Heart right ventricle (tissue), 16 donors: ENCODE measurements around the gene BMAL2. TPM values are rescaled to one million over a fixed set of nuclear protein-coding genes. Genes with fewer than 3 reads are reported as not detected.

Experiments used
- ATAC-seq, 8 donors: fragments of 200-7000 bp; cut with Tn5 transposase; one replicate each; pipeline ENCODE4 v1.9.1; 2020; ENCODE audit warnings: mild to moderate bottlenecking in 8 of 8, moderate library complexity in 8 of 8, moderate number of reproducible peaks in 1 of 8
- DNase-seq, 2 donors: peaks; one replicate each; pipeline ENCODE4 v3.0.0-alpha.2; 2020
- H3K27ac ChIP-seq, 10 donors: fragments of 200-600 bp; sonication (generic) in 2 of 10; one replicate each; pipeline versions ENCODE4 v1.5.0 to v1.8.0; 2020 to 2022; ENCODE audit warnings: mild to moderate bottlenecking in 3 of 10
- H3K27me3 ChIP-seq, 7 donors: fragments of 200-600 bp; one replicate each; pipeline ENCODE4 v1.8.0; 2021 to 2022; ENCODE audit warnings: mild to moderate bottlenecking in 2 of 7
- H3K36me3 ChIP-seq, 9 donors: fragments of 200-600 bp; sonication (generic) in 1 of 9; one replicate each; pipeline versions ENCODE4 v1.5.0 to v1.8.0; 2020 to 2022; ENCODE audit warnings: mild to moderate bottlenecking in 2 of 9
- H3K4me1 ChIP-seq, 9 donors: fragments of 200-600 bp; sonication (generic) in 1 of 9; one replicate each; pipeline versions ENCODE4 v1.5.0 to v1.8.0; 2020 to 2022; ENCODE audit warnings: mild to moderate bottlenecking in 4 of 9
- H3K4me3 ChIP-seq, 10 donors: fragments of 200-600 bp; sonication (generic) in 2 of 10; one replicate each; pipeline versions ENCODE4 v1.5.0 to v1.8.0; 2020 to 2022; ENCODE audit warnings: mild to moderate bottlenecking in 7 of 10, moderate library complexity in 2 of 10
- H3K9me3 ChIP-seq, 11 donors: fragments of 200-600 bp in 10 of 11; sonication (generic) in 2 of 11; one replicate each; pipeline versions ENCODE4 v1.5.0 to v1.8.0; 2013 to 2022; ENCODE audit warnings: mild to moderate bottlenecking in 2 of 11, control low read depth in 1 of 11, moderate library complexity in 1 of 11
- CTCF ChIP-seq, 9 donors: fragments of 200-600 bp; sonication (generic) in 2 of 9; IDR thresholded peaks; one replicate each; pipeline versions ENCODE4 v1.5.0 to v1.8.0; 2021 to 2022; ENCODE audit warnings: antibody characterized with exemption in 9 of 9, mild to moderate bottlenecking in 5 of 9, moderate library complexity in 1 of 9
- WGBS, 2 donors: extraction: QIAGEN DNeasy Blood & Tissue Kit; methylation state at CpG; one replicate each; pipeline ENCODE4 v1.1.7; 2013; ENCODE audit warnings: inconsistent platforms in 1 of 2; 5-methylcytosine and 5-hydroxymethylcytosine counted together
- intact Hi-C, 10 donors: fragments of 100-400 bp; cut with DNase I; formaldehyde crosslinking; loops; one replicate each; pipeline versions ENCODE4 v1.11.1 to v1.14.2; 2022
- polyA plus RNA-seq, 2 donors: library from polyadenylated mRNA; stranded (reverse); fragments of 200-250 nt; gene quantifications; one replicate each; pipeline ENCODE4 v1.2.3, GENCODE V29; 2013
- total RNA-seq, 10 donors: library from RNA; stranded (reverse); fragmentation: NEBNext Ultra II Directional in 3 of 10; extraction: Animal tissue kit (Norgen Biotek cat#: 25700) in 3 of 10; gene quantifications; one replicate each; pipeline versions ENCODE4 v1.2.1 to v1.2.4, GENCODE V29; 2021 to 2023
- donor health status: Arrhythmogenic right ventricular cardiomyopathy.
- donor health status: ischemic (EF 13 %, LVEDD 7.1; RV severe dilation, severe dysfunction).
- donor health status: healthy with polysubstance abuse.
- donor health status: DM: no; HTN: yes; CAD: no.
- donor health status: DM: no; HTN: no; CAD: no.
- donor health status: ischemic (EF 25% LVEDD 6.9; RV normal size, moderate dysfunction).
- donor health status: ischemic (EF 25% LVEDD 5.7; RV mildly dilated, moderate dysfunction).
- donor health status: healthy.
- donor health status: DM: yes; HTN: yes; CAD: no.
- donor health status: Ischemic cardiomyopathy.
- donor health status: ischemic (EF 35%, LVEDD 5.7; RV mildly dilated, moderate dysfunction).
- donor health status: nonischemic (EF 11% LVEDD 7.7; RV severe dilation, severe dysfunction).
- donor health status: DM: yes; HTN: yes; CAD: no.
- donor health status: PGD.
- donor health status: ischemic (EF 29% LVEDD 5.4; RV normal size, mild dysfunction).
- donor health status: nonischemic (EF 23%, LVEDD 6.1; RV moderate dilation, normal function).

Gene BMAL2
- total and polyA plus RNA-seq, 12 donors = 0.44 to 9.4 (median 1.9) TPM

- ATAC-seq = no peak
- DNase-seq = no peak
- Histone ChIP-seq H3K36me3 (no peaks in the 10 kb centered on the region), H3K27me3 (no peaks in the 10 kb centered on the region), H3K9me3 (no peaks in the 10 kb centered on the region), H3K4me1 (peaks cover 0 to 4% (median 0%) of the 10 kb centered on the region in 9 donors), H3K4me3 (no peak overlapping the region), H3K27ac (no peak overlapping the region)
- TF ChIP-seq CTCF (IDR thresholded peaks at IDR 0.05) = no peak
- intact Hi-C loops = no loop called here
- 93 to 94% methylated on average over 5 of the region's 5 CpGs for WGBS, 2 donors
Observed at GRCh38 chr12:27343255-27344000, 10.8 kb downstream of the BMAL2 start.

- Histone ChIP-seq H3K9me3 (no peaks in the 10 kb centered on the region), H3K36me3 (no peaks in the 10 kb centered on the region), H3K27ac (no peak overlapping the region), H3K4me3 (no peak overlapping the region), H3K4me1 (peaks cover 0 to 4% (median 0%) of the 10 kb centered on the region in 9 donors), H3K27me3 (no peaks in the 10 kb centered on the region)
- 66 to 75% methylated on average over 2 of the region's 2 CpGs for WGBS, 2 donors
- no peak for ATAC-seq
- intact Hi-C loops = no loop called here
- DNase-seq = no peak
- no peak for TF ChIP-seq CTCF (IDR thresholded peaks at IDR 0.05)
Observed at GRCh38 chr12:27344246-27344645, 11.6 kb downstream of the BMAL2 start.

GRCh38 chr12:27344760-27345159 lies 12.1 kb downstream of the BMAL2 start:
- Histone ChIP-seq H3K27me3 (no peaks in the 10 kb centered on the region), H3K9me3 (no peaks in the 10 kb centered on the region), H3K4me3 (no peak overlapping the region), H3K36me3 (no peaks in the 10 kb centered on the region), H3K27ac (no peak overlapping the region), H3K4me1 (peaks cover 0 to 4% (median 0%) of the 10 kb centered on the region in 9 donors)
- no peak for DNase-seq
- no peak for ATAC-seq
- WGBS, 2 donors = 65 to 66% methylated on average over 3 of the region's 3 CpGs
- intact Hi-C loops = no loop called here
- TF ChIP-seq CTCF (IDR thresholded peaks at IDR 0.05) = no peak

- Histone ChIP-seq H3K9me3 (no peaks in the 10 kb centered on the region), H3K4me1 (peaks cover 0 to 4% (median 0%) of the 10 kb centered on the region in 9 donors), H3K36me3 (no peaks in the 10 kb centered on the region), H3K4me3 (no peak overlapping the region), H3K27me3 (no peaks in the 10 kb centered on the region), H3K27ac (no peak overlapping the region)
- no peak for TF ChIP-seq CTCF (IDR thresholded peaks at IDR 0.05)
- no peak for ATAC-seq
- WGBS, 2 donors = 93 to 97% methylated on average over 4 of the region's 4 CpGs
- DNase-seq = no peak
- intact Hi-C loops = no loop called here
Observed at GRCh38 chr12:27345376-27345775, 12.7 kb downstream of the BMAL2 start.
